ENCODE data around the gene APOBR.

GRCh38 chr16:28529124-28529523, 34.7 kb downstream of the APOBR start:
- TF ChIP-seq CTCF (conservative IDR thresholded peaks at IDR 0.05; ENCODE audit: low read length) (no peak), EZH2phosphoT487 (IDR thresholded peaks at IDR 0.05; ENCODE audit: borderline replicate concordance) (no peak)

All from Loucy (cell line).